H9 (cell line): ENCODE data around the gene DSCAM. TPM values are rescaled to one million over a fixed set of nuclear protein-coding genes. Genes with fewer than 3 reads are reported as not detected.

Source experiments
- DNase-seq: peaks from one replicate; pipeline ENCODE4 v3.0.0-alpha.2; 2017
- H2AFZ ChIP-seq: one replicate; pipeline ENCODE4 v1.6.1; 2013; ENCODE audit warnings: mild to moderate bottlenecking, low read length, control low read depth, moderate library complexity
- H2AK5ac ChIP-seq: 2 replicates; pipeline ENCODE4 v1.6.1; 2013; ENCODE audit warnings: low read length, control low read depth, mixed read lengths; ENCODE audit not compliant: insufficient read length
- H2BK120ac ChIP-seq: one replicate; pipeline ENCODE4 v1.6.1; 2013; ENCODE audit warnings: low read depth, mild to moderate bottlenecking, low read length, control low read depth, inconsistent platforms; ENCODE audit not compliant: poor library complexity, severe bottlenecking
- H2BK12ac ChIP-seq: 2 replicates; pipeline ENCODE4 v1.6.1; 2013; ENCODE audit warnings: low read length, control low read depth, mixed read lengths, low read depth; ENCODE audit not compliant: insufficient read length
- H2BK15ac ChIP-seq: 2 replicates; pipeline ENCODE4 v1.6.1; 2013; ENCODE audit warnings: low read depth, low read length, control low read depth
- H2BK20ac ChIP-seq: one replicate; pipeline ENCODE4 v1.6.1; 2013; ENCODE audit warnings: low read depth, mild to moderate bottlenecking, low read length, control low read depth, inconsistent platforms; ENCODE audit not compliant: poor library complexity, severe bottlenecking
- H2BK5ac ChIP-seq: 2 replicates; pipeline ENCODE4 v1.6.1; 2013; ENCODE audit warnings: low read length, control low read depth, mixed read lengths; ENCODE audit not compliant: insufficient read length
- H3K14ac ChIP-seq: 2 replicates; pipeline ENCODE4 v1.6.1; 2013; ENCODE audit warnings: low read length, control low read depth; ENCODE audit not compliant: insufficient read depth
- H3K18ac ChIP-seq: 2 replicates; pipeline ENCODE4 v1.6.1; 2013; ENCODE audit warnings: low read depth, mild to moderate bottlenecking, mixed read lengths, low read length, control low read depth; ENCODE audit not compliant: insufficient read length
- H3K23ac ChIP-seq: 2 replicates; pipeline ENCODE4 v1.6.1; 2013; ENCODE audit warnings: low read length, control low read depth, mixed read lengths, low read depth; ENCODE audit not compliant: insufficient read length
- H3K23me2 ChIP-seq: 2 replicates; pipeline ENCODE4 v1.6.1; 2013; ENCODE audit warnings: low read depth, mild to moderate bottlenecking, mixed read lengths, low read length, control low read depth; ENCODE audit not compliant: insufficient read length, poor library complexity, severe bottlenecking
- H3K27ac ChIP-seq: 2 replicates; pipeline ENCODE4 v1.5.1; 2013; ENCODE audit warnings: low read length, control low read depth, mixed read lengths, low read depth; ENCODE audit not compliant: insufficient read length
- H3K27me3 ChIP-seq: 2 replicates; pipeline ENCODE4 v1.6.1; 2013; ENCODE audit warnings: low read length, control low read depth, inconsistent platforms; ENCODE audit not compliant: insufficient read depth
- H3K4ac ChIP-seq: 2 replicates; pipeline ENCODE4 v1.6.1; 2013; ENCODE audit warnings: low read depth, mild to moderate bottlenecking, control low read depth, inconsistent platforms, low read length, moderate library complexity
- H3K4me1 ChIP-seq: 2 replicates; pipeline ENCODE4 v1.6.1; 2013; ENCODE audit warnings: low read length, control low read depth, inconsistent platforms; ENCODE audit not compliant: insufficient read depth
- H3K4me2 ChIP-seq: 2 replicates; pipeline ENCODE4 v1.6.1; 2013; ENCODE audit warnings: low read length, control low read depth, mixed read lengths; ENCODE audit not compliant: insufficient read length, insufficient read depth
- H3K56ac ChIP-seq: 2 replicates; pipeline ENCODE4 v1.6.1; 2013; ENCODE audit warnings: low read depth, mild to moderate bottlenecking, mixed read lengths, low read length, control low read depth; ENCODE audit not compliant: insufficient read length
- H3K79me1 ChIP-seq: 2 replicates; pipeline ENCODE4 v1.6.1; 2013; ENCODE audit warnings: low read depth, mild to moderate bottlenecking, moderate library complexity, low read length, control low read depth, inconsistent platforms; ENCODE audit not compliant: insufficient read depth, poor library complexity, severe bottlenecking
- H3K79me2 ChIP-seq: 2 replicates; pipeline ENCODE4 v1.6.1; 2013; ENCODE audit warnings: low read length, control low read depth, inconsistent platforms; ENCODE audit not compliant: insufficient read depth
- H3K9ac ChIP-seq: 2 replicates; pipeline ENCODE4 v1.6.1; 2013; ENCODE audit warnings: low read length, control low read depth, mixed read lengths; ENCODE audit not compliant: insufficient read length; ENCODE audit errors: extremely low read depth
- H3K9me3 ChIP-seq: one replicate; pipeline ENCODE4 v1.6.1; 2013; ENCODE audit warnings: low read depth, low read length, inconsistent platforms; ENCODE audit not compliant: control insufficient read depth
- H3T11ph ChIP-seq: one replicate; pipeline ENCODE4 v1.6.1; 2013; ENCODE audit warnings: mild to moderate bottlenecking, low read length, control low read depth, inconsistent platforms
- H4K20me1 ChIP-seq: one replicate; pipeline ENCODE4 v1.6.1; 2013; ENCODE audit not compliant: control insufficient read depth, insufficient read length, insufficient read depth
- H4K5ac ChIP-seq: 2 replicates; pipeline ENCODE4 v1.6.1; 2013; ENCODE audit warnings: low read depth, mild to moderate bottlenecking, mixed read lengths, low read length, control low read depth; ENCODE audit not compliant: insufficient read length
- H4K8ac ChIP-seq: replicated peaks from 2 replicates; pipeline ENCODE4 v1.6.1; 2013; ENCODE audit warnings: low read length, control low read depth, mixed read lengths, low read depth; ENCODE audit not compliant: insufficient read length
- H4K91ac ChIP-seq: 2 replicates; pipeline ENCODE4 v1.6.1; 2013; ENCODE audit warnings: low read depth, mild to moderate bottlenecking, moderate library complexity, mixed read lengths, low read length, control low read depth; ENCODE audit not compliant: insufficient read length
- H3K27ac Mint-ChIP-seq, 3 experiments: 2 replicates in 2 of 3; 3 replicates in 1 of 3; pipeline ENCODE4 v1.8.0; 2020 to 2021; ENCODE audit warnings: mixed read lengths in 3 of 3, mild to moderate bottlenecking in 1 of 3, moderate library complexity in 1 of 3
- H3K27me3 Mint-ChIP-seq: 2 replicates; pipeline ENCODE4 v1.8.0; 2021; ENCODE audit warnings: low read depth, mild to moderate bottlenecking, moderate library complexity, mixed read lengths
- H3K36me3 Mint-ChIP-seq, 3 experiments: 2 replicates in 2 of 3; 3 replicates in 1 of 3; pipeline ENCODE4 v1.8.0; 2020 to 2021; ENCODE audit warnings: low read depth in 3 of 3, mixed read lengths in 3 of 3; ENCODE audit not compliant: insufficient read depth in 1 of 3
- H3K4me1 Mint-ChIP-seq, 2 experiments: 2 replicates each; pipeline ENCODE4 v1.8.0; 2020; ENCODE audit warnings: mixed read lengths in 2 of 2
- H3K4me3 Mint-ChIP-seq, 2 experiments: 2 replicates in 1 of 2; 3 replicates in 1 of 2; pipeline ENCODE4 v1.8.0; 2020 to 2021; ENCODE audit warnings: mild to moderate bottlenecking in 2 of 2, mixed read lengths in 2 of 2, moderate library complexity in 1 of 2
- H3K9me3 Mint-ChIP-seq, 2 experiments: 2 replicates in 1 of 2; 3 replicates in 1 of 2; pipeline ENCODE4 v1.8.0; 2020; ENCODE audit warnings: mild to moderate bottlenecking in 2 of 2, mixed read lengths in 2 of 2, moderate library complexity in 1 of 2
- WGBS: extraction: QIAGEN DNeasy Blood & Tissue Kit; methylation state at CpG from one replicate; pipeline ENCODE4 v1.1.7; 2013; ENCODE audit warnings: missing lambda C conversion rate, low lambda C conversion rate, mixed read lengths; ENCODE audit not compliant: insufficient read length; ENCODE audit errors: extremely low coverage; 5-methylcytosine and 5-hydroxymethylcytosine counted together
- total RNA-seq: library from RNA; stranded (reverse); gene quantifications from 2 replicates; pipeline ENCODE4 v1.2.1, GENCODE V29; 2021
- TF ChIP-seq, protein P1 (sequence below): fragments of 200-600 bp; sonication (generic); conservative IDR thresholded peaks from 3 replicates; pipeline ENCODE4 v1.8.0; 2021; ENCODE audit warnings: antibody characterized with exemption, mild to moderate bottlenecking

Gene DSCAM
- total RNA-seq, 1 experiment from 2014 or later, result 0.17 TPM

DNA sequence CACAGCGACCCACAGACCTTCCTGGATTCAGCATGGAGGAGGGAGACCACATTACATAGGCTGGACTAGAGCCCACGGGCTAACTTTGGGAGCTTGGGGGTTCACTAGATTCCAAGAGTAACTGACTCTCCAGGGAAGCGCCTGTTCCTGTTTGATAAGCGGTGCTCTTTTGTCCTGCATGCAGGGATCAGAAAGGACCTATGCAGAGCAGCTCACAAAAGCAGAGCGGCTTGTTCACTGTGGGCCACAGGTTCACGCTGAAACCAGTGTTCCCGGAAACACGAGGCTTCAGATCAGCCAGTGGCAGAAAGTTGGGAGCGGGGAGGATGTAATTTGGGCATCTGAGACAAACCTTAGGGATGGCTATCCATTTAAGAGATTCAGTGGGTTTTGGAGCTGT, 575.8 kb downstream of the DSCAM start:
- Histone ChIP-seq H2BK15ac (no peak overlapping the region), H2AFZ (no peak overlapping the region), H2BK5ac (no peak overlapping the region), H3K23me2 (no peaks in the 10 kb centered on the region), H3K9me3 (no peaks in the 10 kb centered on the region), H3K79me1 (no peaks in the 10 kb centered on the region), H4K8ac (no peak overlapping the region), H3K27me3 (no peaks in the 10 kb centered on the region), H4K91ac (no peak overlapping the region), H3K4me2 (no peak overlapping the region), H3K27ac (no peak overlapping the region), H2BK12ac (no peak overlapping the region), H3K4ac (no peak overlapping the region), H3T11ph (no peak overlapping the region), H2BK120ac (no peak overlapping the region), H3K18ac (no peak overlapping the region), H3K23ac (no peak overlapping the region), H3K56ac (no peak overlapping the region), H3K14ac (no peak overlapping the region), H3K9ac (no peak overlapping the region), H4K20me1 (no peaks in the 10 kb centered on the region), H3K4me1 (peaks cover 3% of the 10 kb centered on the region; the same call in 1 of the 2 replicates), H2BK20ac (no peak overlapping the region), H2AK5ac (no peak overlapping the region), H3K79me2 (no peaks in the 10 kb centered on the region), H4K5ac (no peak overlapping the region)
- no CpG with 5 or more reads among the region's 9 CpGs for WGBS
- Mint-ChIP-seq H3K9me3 (no peaks in the 10 kb centered on the region), H3K27ac (peak overlapping the region in 1 of 3 experiments; percentile 26; a peak in 1 of 7 replicates), H3K4me3 (no peak overlapping the region), H3K27me3 (no peaks in the 10 kb centered on the region; the same call in 1 of the 2 replicates), H3K4me1 (peaks cover 28 to 30% of the 10 kb centered on the region in 2 experiments), H3K36me3 (no peaks in the 10 kb centered on the region)
- TF ChIP-seq, protein P1, sequence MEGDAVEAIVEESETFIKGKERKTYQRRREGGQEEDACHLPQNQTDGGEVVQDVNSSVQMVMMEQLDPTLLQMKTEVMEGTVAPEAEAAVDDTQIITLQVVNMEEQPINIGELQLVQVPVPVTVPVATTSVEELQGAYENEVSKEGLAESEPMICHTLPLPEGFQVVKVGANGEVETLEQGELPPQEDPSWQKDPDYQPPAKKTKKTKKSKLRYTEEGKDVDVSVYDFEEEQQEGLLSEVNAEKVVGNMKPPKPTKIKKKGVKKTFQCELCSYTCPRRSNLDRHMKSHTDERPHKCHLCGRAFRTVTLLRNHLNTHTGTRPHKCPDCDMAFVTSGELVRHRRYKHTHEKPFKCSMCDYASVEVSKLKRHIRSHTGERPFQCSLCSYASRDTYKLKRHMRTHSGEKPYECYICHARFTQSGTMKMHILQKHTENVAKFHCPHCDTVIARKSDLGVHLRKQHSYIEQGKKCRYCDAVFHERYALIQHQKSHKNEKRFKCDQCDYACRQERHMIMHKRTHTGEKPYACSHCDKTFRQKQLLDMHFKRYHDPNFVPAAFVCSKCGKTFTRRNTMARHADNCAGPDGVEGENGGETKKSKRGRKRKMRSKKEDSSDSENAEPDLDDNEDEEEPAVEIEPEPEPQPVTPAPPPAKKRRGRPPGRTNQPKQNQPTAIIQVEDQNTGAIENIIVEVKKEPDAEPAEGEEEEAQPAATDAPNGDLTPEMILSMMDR, result no peak
- DNase-seq, result no peak
